Tibial nerve (tissue), 3 donors: ENCODE measurements around the gene FMNL2.

ENCODE experiments used
- CTCF ChIP-seq, 5 experiments: fragments of 200-600 bp in 3 of 5; fragments of 450-650 bp in 2 of 5; sonication (generic) in 3 of 5; IDR thresholded peaks; one replicate each; pipeline ENCODE4 v1.5.1; 2016 to 2019; ENCODE audit warnings: antibody characterized with exemption in 5 of 5, mild to moderate bottlenecking in 3 of 5, moderate library complexity in 2 of 5
- POLR2A ChIP-seq, 2 donors: fragments of 450-650 bp; IDR thresholded peaks; one replicate each; pipeline ENCODE4 v1.6.1; 2017; ENCODE audit warnings: antibody characterized with exemption in 2 of 2, mild to moderate bottlenecking in 2 of 2, moderate library complexity in 2 of 2

- TF ChIP-seq POLR2A (IDR thresholded peaks at IDR 0.05) (no peak), CTCF (IDR thresholded peaks at IDR 0.05) (no peak)
Observed at GRCh38 chr2:152348388-152348787, 13.4 kb downstream of the FMNL2 start.
